Raji (cell line): ENCODE measurements around the gene BRIX1.

Source experiments
- POLR2A ChIP-seq: IDR thresholded peaks from 2 replicates; pipeline ENCODE4 v1.6.1; 2011; ENCODE audit warnings: low read depth, low read length, control low read depth; ENCODE audit not compliant: insufficient read depth

Gene BRIX1

GRCh38 chr5:34915139-34915855 lies at the start of gene BRIX1, which contains the start of gene RAD1:
TSS of gene BRIX1 (plus strand) at chr5:34915711. CDS start at chr5:34915739, 28 bp downstream.
TSS of gene RAD1 (minus strand) at chr5:34915504. CDS start at chr5:34914892, 612 bp downstream.
- TF ChIP-seq POLR2A: peak; percentile 76

- no peak for TF ChIP-seq POLR2A
Observed at GRCh38 chr5:34866989-34867471, 48.5 kb upstream of the BRIX1 start.

- TF ChIP-seq POLR2A: no peak
Observed at GRCh38 chr5:34867660-34868059, 47.9 kb upstream of the BRIX1 start.

GRCh38 chr5:34868791-34869190 lies 46.7 kb upstream of the BRIX1 start:
- no peak for TF ChIP-seq POLR2A

- TF ChIP-seq POLR2A: no peak
Observed at GRCh38 chr5:34869256-34869655, 46.3 kb upstream of the BRIX1 start.

- TF ChIP-seq POLR2A: no peak
Observed at GRCh38 chr5:34870382-34870781, 45.1 kb upstream of the BRIX1 start.

- no peak for TF ChIP-seq POLR2A
Observed at GRCh38 chr5:34876275-34876674, 39.2 kb upstream of the BRIX1 start.

- no peak for TF ChIP-seq POLR2A
Observed at GRCh38 chr5:34881246-34881645, 34.3 kb upstream of the BRIX1 start.

GRCh38 chr5:34886392-34887119 lies 29.0 kb upstream of the BRIX1 start:
- no peak for TF ChIP-seq POLR2A

- TF ChIP-seq POLR2A: no peak
Observed at GRCh38 chr5:34889394-34889793, 26.1 kb upstream of the BRIX1 start.

GRCh38 chr5:34891981-34892380 lies 23.5 kb upstream of the BRIX1 start:
- TF ChIP-seq POLR2A: no peak

- no peak for TF ChIP-seq POLR2A
Observed at GRCh38 chr5:34892414-34892813, 23.1 kb upstream of the BRIX1 start.

- TF ChIP-seq POLR2A: no peak
Observed at GRCh38 chr5:34894716-34895115, 20.8 kb upstream of the BRIX1 start.

GRCh38 chr5:34895641-34896419 lies 19.7 kb upstream of the BRIX1 start:
- no peak for TF ChIP-seq POLR2A

GRCh38 chr5:34897646-34898045 lies 17.9 kb upstream of the BRIX1 start:
- TF ChIP-seq POLR2A: no peak
